Measurements from ENCODE around the gene PHF12. TPM values are rescaled to one million over a fixed set of nuclear protein-coding genes. Genes with fewer than 3 reads are reported as not detected.
A peak's percentile ranks its signal among the peaks of the same experiment; 100 is the strongest.

PHF12 gene
- total RNA-seq, 1 donor: 87.8 TPM

DNA sequence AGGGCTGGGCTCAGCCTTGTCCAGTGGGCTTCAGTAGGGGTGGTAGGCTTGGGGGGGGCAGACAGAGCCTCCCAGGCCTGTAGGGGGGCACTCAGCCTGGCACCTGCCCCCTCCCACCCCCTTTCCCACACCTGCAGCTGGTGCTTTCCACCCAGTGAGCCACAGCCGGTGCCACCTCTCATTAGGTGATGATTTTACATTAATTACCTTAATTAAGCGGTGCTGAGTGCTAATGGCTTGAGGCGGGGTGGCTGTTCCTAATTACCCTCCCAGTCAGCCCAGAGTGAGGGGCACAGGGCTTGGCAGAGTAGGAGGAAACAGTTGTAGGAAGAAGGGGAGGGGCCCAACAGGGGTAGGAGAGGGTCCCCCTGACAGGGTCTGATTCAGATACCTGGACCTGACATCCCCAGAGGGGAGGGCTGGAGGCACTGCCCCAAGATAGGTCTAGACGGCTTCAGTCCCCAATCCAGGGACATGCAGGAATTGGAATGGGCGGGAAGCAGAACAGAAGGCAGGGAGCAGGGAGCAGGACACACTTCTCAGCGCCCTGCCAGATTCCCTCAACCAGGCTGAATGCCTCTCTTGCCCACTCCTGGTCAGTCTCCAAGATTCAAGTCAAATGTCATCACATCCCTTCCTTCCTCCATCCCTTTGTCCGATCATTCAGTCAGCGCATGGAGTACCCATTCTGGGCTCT is 26.5 kb upstream of the PHF12 start:
- no peak for DNase-seq (ENCODE audit: low read depth in 2 of 3, low spot score in 2 of 3)

- DNase-seq (ENCODE audit: low read depth in 2 of 3, low spot score in 2 of 3): no peak
Measured at GRCh38 chr17:28975646-28976045, 24.3 kb upstream of the PHF12 start.

DNA sequence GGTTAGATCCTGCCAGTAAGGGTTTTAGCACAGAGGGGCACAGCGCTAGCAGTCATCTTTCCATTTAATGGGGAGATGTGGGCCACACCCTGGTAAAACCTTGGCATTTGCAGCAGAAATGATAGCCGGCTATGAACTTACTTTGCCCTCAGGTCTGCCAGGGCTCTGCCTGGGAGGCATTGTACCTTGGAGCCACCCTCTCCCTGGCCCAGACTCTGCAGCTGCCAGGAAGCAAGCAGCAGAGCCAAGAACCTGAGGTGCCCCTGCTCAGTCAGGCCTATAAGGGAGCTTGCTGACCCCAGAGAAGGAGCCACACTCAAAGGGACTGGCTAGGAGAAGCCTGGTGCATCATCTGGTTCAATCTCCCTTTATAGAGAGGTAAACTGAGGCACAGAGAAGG is 23.7 kb upstream of the PHF12 start:
- no peak for DNase-seq (ENCODE audit: low read depth in 2 of 3, low spot score in 2 of 3)

DNA sequence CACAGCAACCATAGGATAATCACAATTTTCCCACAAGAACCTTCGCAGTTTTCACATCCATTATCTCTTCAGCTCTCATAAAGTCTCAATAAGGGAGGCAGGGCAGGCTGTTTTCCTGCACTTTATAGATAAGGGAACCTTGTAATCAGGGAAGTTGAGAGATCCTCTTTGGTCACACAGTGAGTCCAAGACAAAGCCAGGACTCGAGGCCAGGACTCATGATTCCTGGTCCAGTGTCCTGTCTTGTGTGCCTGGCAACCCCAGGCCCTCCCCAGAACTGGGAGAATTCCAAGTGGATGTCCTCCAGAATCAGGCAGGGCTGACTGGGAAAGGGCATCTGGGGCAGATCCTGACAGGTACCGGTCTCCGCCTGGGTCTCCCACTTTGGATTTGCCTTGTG is 23.1 kb upstream of the PHF12 start:
- DNase-seq (ENCODE audit: low read depth in 2 of 3, low spot score in 2 of 3): no peak

GRCh38 chr17:28973425-28973824 is 22.1 kb upstream of the PHF12 start:
- no peak for DNase-seq (ENCODE audit: low read depth in 2 of 3, low spot score in 2 of 3)

- no peak for DNase-seq (ENCODE audit: low read depth in 2 of 3, low spot score in 2 of 3)
Measured at GRCh38 chr17:28972437-28972836, 21.1 kb upstream of the PHF12 start.

- no peak for DNase-seq (ENCODE audit: low read depth in 2 of 3, low spot score in 2 of 3)
Measured at GRCh38 chr17:28970879-28971278, 19.6 kb upstream of the PHF12 start.

DNA sequence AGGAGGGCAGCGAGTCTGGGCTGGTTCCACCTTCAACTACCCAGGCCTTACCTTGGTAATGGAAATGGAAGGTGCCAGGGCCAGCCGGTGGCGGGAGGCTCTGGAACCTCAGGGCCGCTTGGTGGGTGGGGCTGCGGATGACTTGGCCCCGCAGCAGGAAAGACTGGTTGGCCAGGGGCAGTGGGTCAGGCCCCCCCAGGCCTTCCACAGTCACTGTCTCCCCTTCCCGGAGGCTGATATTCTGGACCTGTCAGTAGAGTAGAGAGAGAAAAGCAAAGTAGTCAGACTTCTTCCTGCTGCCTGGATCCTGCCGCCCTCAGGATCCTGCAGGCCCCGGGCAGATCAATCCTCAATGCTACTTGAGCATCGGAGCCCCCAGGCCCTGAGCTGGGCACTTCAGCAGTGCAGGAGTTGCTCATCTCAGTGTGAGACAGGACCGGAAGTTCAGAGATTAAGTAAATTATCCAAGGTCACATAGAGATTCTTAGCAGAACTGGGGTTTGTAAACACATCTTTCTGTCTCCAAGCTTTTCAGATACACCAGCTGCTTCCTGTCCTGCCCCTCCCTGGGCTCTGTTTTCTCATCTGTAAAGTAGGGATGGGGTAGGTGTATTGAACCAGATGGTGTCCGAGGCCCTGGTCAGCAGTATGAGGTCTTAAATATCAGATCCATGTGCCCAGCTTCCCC is 18.5 kb upstream of the PHF12 start:
- DNase-seq (ENCODE audit: low read depth in 2 of 3, low spot score in 2 of 3): no peak

DNA sequence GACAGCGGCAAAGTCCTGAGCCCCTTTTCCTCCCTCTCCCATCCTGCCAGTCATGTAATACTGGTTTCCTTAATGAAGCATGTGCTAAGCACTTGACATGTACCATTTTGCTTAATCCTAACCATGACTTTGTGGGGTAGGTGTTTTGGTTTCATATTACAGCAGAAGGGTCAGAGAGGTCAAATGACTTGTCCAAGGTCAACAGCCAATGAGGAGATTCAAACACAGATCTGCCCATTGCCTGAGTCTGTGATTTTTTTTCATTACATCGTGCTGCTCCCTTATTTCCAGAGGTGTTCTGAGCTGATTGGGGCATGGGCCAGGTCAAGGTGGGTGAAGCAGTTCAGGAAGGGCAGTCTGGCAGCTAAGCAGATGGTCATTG is 17.6 kb upstream of the PHF12 start:
- DNase-seq (ENCODE audit: low read depth in 2 of 3, low spot score in 2 of 3): no peak

DNA sequence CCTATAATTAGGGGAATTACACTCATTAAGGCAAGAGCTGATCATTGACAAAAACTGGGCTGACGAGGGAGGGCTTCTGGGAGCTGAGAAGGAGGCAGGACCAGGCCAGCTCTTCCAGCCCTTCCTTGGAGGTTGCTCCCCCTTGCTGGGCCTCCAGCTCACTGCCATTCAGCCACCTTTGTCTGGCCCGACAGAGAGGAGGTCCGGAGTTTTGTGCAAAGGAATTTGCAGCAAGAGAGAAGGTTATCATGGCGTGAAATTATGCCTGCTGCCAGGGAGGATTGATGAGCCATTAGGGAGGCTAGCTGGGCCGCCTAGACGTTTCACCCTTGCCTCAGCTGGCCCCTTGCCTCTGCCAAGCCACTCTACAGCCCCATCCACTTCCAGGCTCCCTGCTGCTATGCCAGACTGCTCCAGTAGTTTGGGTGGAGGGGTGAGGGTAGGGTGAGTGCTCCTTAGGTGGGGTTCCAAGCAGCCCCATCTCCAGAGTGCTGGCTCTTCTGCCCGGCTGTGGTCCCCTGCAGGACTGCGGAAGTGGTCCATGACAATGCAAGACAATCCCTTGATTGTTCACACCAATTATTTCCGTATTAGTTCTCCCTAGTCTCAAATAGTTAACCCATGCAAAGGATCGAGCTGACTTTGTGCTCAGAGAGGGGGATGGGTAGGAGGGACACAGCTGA is 17.1 kb upstream of the PHF12 start:
- DNase-seq (ENCODE audit: low read depth in 2 of 3, low spot score in 2 of 3): no peak

- peak in 1 of 3 donors; percentile 46 for DNase-seq (ENCODE audit: low read depth in 2 of 3, low spot score in 2 of 3)
Measured at GRCh38 chr17:28967221-28968135, 16.2 kb upstream of the PHF12 start.

GRCh38 chr17:28963841-28964240 is 12.5 kb upstream of the PHF12 start:
- no peak for DNase-seq (ENCODE audit: low read depth in 2 of 3, low spot score in 2 of 3)

GRCh38 chr17:28963055-28963611 is 11.8 kb upstream of the PHF12 start:
- no peak for DNase-seq (ENCODE audit: low read depth in 2 of 3, low spot score in 2 of 3)

DNA sequence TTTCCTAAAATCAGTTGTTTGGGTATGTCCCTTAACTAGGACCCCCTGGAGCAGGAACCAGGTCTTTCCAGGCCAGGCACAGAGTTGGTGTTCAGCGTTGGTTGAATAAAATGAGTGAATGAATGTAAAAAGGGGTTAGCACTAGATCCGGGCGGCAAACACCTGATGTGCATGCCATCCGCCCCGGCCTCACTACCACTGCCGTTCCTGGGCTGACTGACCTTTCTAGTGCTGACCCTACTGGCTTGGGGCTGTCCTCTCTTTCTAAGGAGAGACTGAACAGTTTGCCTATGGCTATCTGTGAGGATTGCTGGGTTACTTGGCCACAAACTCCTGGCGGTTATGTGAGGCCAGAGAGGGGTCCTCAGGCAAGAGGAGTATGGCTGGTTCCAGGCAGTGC is 10.1 kb upstream of the PHF12 start:
- no peak for DNase-seq (ENCODE audit: low read depth in 2 of 3, low spot score in 2 of 3)

GRCh38 chr17:28960256-28961061 is 9.1 kb upstream of the PHF12 start:
- DNase-seq (ENCODE audit: low read depth in 2 of 3, low spot score in 2 of 3): no peak

DNA sequence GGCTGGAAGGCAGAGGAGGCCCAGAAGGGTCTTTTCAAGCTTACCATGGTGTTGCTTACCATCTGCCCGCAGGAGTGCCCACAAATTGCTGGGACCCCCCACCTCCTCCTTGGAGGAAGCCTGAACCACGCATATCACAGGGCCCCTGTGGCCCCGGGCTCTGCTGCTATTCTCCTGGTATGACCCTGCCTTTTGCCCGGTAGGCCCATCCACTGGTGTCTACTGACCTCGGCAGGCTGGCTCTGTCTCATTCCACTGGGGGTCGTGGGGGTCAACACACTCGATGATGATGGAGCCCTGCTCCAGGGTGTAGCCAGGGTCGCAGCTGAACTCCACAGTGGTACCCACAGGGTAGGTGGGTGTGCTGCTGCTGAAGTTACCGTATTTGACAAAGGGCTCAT is 8.2 kb upstream of the PHF12 start:
- no peak for DNase-seq (ENCODE audit: low read depth in 2 of 3, low spot score in 2 of 3)

DNA sequence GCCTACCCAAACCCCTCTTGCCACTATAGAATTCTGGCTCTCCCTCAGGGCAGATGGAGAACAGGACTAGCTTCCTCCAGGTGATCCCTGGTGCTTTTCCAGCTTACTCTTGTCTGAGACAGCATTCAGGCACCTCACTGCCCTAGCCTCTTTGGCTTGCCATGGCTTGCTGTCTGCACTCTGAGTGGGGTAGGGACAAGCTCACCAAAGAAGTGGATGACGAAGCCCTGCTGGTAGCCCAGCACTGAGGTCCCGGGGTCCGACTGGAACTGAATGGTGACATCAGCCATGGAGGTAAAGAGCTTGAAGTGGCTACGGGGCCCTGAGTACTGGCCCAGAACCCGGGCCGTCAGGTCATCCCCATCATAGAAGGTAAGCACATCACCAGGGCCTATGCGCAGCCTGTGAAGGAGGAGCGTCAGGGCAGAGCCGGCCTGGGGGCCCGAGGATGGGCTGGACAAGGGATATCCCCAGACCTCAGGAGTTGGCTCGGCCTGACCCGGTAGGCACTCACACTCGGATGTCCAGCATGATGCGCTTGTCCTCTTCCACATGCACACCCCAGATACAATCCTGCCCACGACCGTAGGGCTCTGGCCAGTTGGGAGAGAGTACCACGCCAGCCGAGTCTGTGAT is 7.6 kb upstream of the PHF12 start:
- DNase-seq (ENCODE audit: low read depth in 2 of 3, low spot score in 2 of 3): no peak

DNA sequence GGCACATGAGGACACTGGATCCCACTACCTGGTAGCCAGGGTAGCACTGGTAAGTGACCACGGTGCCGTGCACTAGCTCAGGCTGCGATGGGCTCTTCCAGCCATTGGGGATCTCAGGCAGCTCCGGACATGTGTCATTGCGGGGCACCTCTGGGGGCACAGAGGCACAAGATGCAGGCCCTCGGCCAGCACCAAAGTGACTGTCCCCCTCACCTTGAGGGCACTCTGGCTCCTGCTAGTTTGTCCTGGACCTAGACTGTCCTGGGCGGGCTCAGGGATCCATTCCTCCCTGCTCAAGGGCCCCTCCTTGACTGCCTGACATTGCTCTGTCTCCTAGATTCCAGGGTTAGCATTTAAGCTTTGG is 6.7 kb upstream of the PHF12 start:
- DNase-seq (ENCODE audit: low read depth in 2 of 3, low spot score in 2 of 3): no peak

GRCh38 chr17:28957277-28957991 is 6.1 kb upstream of the PHF12 start:
- no peak for DNase-seq (ENCODE audit: low read depth in 2 of 3, low spot score in 2 of 3)

Measured in hematopoietic multipotent progenitor cell (in vitro differentiated cells).